Measurements from ENCODE around the gene H1-8. TPM values are rescaled to one million over a fixed set of nuclear protein-coding genes. Genes with fewer than 3 reads are reported as not detected.

H1-8 gene
- total RNA-seq, 1 donor from 2014 or later = not detected

GRCh38 chr3:129555153-129555550, 12.2 kb downstream of the H1-8 start:
- peak; percentile 81 for DNase-seq (ENCODE audit: low spot score)
- H3K4me1 Mint-ChIP-seq (ENCODE audit: low read depth) = peaks cover 81% of the 10 kb centered on the region
- H3K27me3 Mint-ChIP-seq (ENCODE audit: low read depth) = no peaks in the 10 kb centered on the region
- H3K4me3 Mint-ChIP-seq (ENCODE audit: unreplicated experiment) = no peak overlapping the region
- H3K9me3 Mint-ChIP-seq (ENCODE audit: low read depth) = no peaks in the 10 kb centered on the region
- H3K27ac Mint-ChIP-seq (ENCODE audit: unreplicated experiment) = peak overlapping the region; percentile 68
- peaks cover 28% of the 10 kb centered on the region for H3K36me3 Mint-ChIP-seq (ENCODE audit: low read depth)
- TF ChIP-seq, protein P1, sequence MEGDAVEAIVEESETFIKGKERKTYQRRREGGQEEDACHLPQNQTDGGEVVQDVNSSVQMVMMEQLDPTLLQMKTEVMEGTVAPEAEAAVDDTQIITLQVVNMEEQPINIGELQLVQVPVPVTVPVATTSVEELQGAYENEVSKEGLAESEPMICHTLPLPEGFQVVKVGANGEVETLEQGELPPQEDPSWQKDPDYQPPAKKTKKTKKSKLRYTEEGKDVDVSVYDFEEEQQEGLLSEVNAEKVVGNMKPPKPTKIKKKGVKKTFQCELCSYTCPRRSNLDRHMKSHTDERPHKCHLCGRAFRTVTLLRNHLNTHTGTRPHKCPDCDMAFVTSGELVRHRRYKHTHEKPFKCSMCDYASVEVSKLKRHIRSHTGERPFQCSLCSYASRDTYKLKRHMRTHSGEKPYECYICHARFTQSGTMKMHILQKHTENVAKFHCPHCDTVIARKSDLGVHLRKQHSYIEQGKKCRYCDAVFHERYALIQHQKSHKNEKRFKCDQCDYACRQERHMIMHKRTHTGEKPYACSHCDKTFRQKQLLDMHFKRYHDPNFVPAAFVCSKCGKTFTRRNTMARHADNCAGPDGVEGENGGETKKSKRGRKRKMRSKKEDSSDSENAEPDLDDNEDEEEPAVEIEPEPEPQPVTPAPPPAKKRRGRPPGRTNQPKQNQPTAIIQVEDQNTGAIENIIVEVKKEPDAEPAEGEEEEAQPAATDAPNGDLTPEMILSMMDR (IDR thresholded peaks at IDR 0.05) = no peak

DNA sequence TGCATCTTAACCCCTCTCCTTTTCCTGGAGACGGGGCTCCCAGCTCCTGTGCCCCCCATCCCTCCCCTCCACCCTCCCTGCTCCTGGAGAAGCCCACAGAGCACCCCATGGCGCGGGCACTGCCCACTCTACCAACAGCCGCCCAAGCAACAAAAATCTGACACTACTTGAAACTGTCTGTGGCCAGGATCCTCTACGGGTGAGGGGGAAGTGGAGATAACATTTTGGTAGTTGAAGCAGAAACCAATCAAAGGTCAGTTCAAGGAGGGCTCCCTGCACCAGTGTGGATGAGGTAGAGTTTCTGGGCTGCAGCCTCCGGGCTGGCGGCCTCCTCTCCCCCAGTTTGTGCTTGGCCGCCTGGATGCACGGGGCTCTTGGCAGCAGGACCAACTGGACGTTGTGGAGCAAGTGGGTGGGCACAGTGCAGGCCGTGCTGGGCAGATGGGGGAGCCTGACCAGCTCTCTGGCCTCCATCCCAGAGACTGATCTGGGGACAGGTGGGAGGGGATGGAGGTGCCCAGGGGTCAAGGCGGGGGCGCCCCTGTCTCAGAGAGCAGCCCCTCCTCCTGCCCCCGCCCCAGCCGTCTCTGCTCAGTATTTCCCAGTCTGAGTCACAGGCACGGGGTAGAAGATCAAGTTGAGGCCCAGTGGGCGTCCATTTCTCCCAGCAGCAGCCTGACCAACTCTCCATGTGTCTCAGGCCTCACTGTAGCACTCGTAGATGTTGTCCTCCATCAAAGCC, 12.8 kb downstream of the H1-8 start:
- Mint-ChIP-seq H3K27ac (ENCODE audit: unreplicated experiment) (peak overlapping the region; percentile 68), H3K9me3 (ENCODE audit: low read depth) (no peaks in the 10 kb centered on the region), H3K4me1 (ENCODE audit: low read depth) (peaks cover 87% of the 10 kb centered on the region), H3K36me3 (ENCODE audit: low read depth) (peaks cover 30% of the 10 kb centered on the region), H3K27me3 (ENCODE audit: low read depth) (no peaks in the 10 kb centered on the region), H3K4me3 (ENCODE audit: unreplicated experiment) (no peak overlapping the region)
- peak; percentile 90 for DNase-seq (ENCODE audit: low spot score)
- TF ChIP-seq, protein P1 (IDR thresholded peaks at IDR 0.05) = no peak

DNA sequence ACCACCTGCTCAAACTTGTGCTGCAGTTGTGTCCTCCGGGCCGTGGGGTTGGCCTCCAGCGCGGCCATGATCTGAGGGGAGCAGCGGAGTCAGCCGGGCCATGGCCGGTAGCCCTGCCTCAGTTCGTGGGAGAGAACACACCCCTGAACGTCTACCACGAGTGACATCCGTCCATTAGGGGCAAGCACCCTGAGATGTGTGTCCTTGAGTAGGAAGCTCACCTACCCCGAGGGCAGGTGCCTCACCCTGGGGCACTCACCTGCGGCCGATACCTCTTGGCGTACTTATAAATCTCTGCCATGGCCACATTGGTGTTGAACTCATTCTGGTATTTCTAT, 13.4 kb downstream of the H1-8 start:
- Mint-ChIP-seq H3K27ac (ENCODE audit: unreplicated experiment) (peak overlapping the region; percentile 17), H3K36me3 (ENCODE audit: low read depth) (peaks cover 31% of the 10 kb centered on the region), H3K9me3 (ENCODE audit: low read depth) (no peaks in the 10 kb centered on the region), H3K4me3 (ENCODE audit: unreplicated experiment) (no peak overlapping the region), H3K4me1 (ENCODE audit: low read depth) (peaks cover 91% of the 10 kb centered on the region), H3K27me3 (ENCODE audit: low read depth) (no peaks in the 10 kb centered on the region)
- TF ChIP-seq, protein P1 (IDR thresholded peaks at IDR 0.05) = no peak
- no peak for DNase-seq (ENCODE audit: low spot score)

- Mint-ChIP-seq H3K36me3 (ENCODE audit: low read depth) (peaks cover 31% of the 10 kb centered on the region), H3K27ac (ENCODE audit: unreplicated experiment) (peak overlapping the region; percentile 86), H3K4me1 (ENCODE audit: low read depth) (peaks cover 98% of the 10 kb centered on the region), H3K4me3 (ENCODE audit: unreplicated experiment) (peak overlapping the region; percentile 31), H3K9me3 (ENCODE audit: low read depth) (no peaks in the 10 kb centered on the region), H3K27me3 (ENCODE audit: low read depth) (no peaks in the 10 kb centered on the region)
- TF ChIP-seq, protein P1 (IDR thresholded peaks at IDR 0.05) = no peak
- peak; percentile 89 for DNase-seq (ENCODE audit: low spot score)
These were observed 14.0 kb downstream of the H1-8 start for GRCh38 chr3:129556890-129557547.

- Mint-ChIP-seq H3K27me3 (ENCODE audit: low read depth) (no peaks in the 10 kb centered on the region), H3K9me3 (ENCODE audit: low read depth) (no peaks in the 10 kb centered on the region), H3K27ac (ENCODE audit: unreplicated experiment) (peak overlapping the region; percentile 86), H3K4me3 (ENCODE audit: unreplicated experiment) (peak overlapping the region; percentile 31), H3K4me1 (ENCODE audit: low read depth) (peaks cover 94% of the 10 kb centered on the region), H3K36me3 (ENCODE audit: low read depth) (peaks cover 32% of the 10 kb centered on the region)
- TF ChIP-seq, protein P1 (IDR thresholded peaks at IDR 0.05) = no peak
- no peak for DNase-seq (ENCODE audit: low spot score)
These were observed 14.5 kb downstream of the H1-8 start for GRCh38 chr3:129557548-129557894.
